Astrocyte (in vitro differentiated cells and primary cell): ENCODE data around the gene CORO2B.

Experiments
- EZH2 ChIP-seq: IDR thresholded peaks from 2 replicates; pipeline ENCODE4 v1.6.1; 2012; ENCODE audit warnings: mild to moderate bottlenecking, low read length, inconsistent platforms; ENCODE audit not compliant: insufficient read depth
- TF ChIP-seq, protein P1 (sequence below): IDR thresholded peaks from 2 replicates; pipeline ENCODE4 v1.5.1; 2011; ENCODE audit warnings: low read depth, mild to moderate bottlenecking, inconsistent platforms, low read length, moderate library complexity; ENCODE audit not compliant: insufficient read depth

DNA sequence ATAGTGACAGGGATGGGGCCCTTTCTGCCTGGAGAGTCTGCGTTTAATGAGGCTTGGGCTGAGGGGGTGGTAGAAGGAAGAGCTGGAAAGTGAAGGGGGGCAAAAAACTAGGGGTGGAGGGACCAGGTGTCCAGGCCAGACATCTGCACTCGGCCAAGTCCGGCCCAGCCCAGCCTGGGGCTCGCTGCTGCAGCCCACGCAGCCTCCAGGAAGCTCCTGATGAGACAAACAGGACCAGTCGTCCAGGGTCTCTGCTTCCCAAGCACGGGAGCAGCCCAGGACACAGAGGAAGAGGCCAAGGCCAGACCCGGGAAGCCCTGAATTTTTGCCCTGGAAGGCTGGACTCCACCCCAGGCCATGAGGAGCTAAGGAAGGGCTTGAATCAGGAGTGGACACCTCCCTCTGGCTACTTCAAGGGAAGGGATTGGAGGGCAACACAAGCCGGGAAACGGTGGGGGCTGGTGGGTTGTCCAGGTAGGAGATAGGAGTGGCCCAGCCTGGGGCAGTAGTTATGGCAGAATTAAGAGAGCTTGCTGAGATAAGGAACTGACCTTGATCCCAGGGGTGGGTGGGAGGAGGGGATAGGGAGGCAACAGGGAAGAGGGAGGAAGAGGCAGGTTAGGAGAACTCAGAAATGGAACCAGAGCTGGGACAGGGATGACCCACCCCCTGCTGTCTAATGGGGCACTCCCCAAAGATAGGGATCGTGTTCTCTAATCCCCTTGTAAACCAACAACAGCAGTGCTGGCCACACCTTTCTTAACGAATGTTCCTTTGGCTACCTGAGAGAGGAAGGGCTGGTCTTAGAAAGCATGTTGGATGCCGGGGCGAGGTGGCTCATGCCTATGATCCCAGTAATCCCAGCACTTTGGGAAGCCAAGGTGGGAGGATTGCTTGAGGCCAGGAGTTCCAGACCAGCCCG, 152.4 kb downstream of the CORO2B start:
- TF ChIP-seq, protein P1, sequence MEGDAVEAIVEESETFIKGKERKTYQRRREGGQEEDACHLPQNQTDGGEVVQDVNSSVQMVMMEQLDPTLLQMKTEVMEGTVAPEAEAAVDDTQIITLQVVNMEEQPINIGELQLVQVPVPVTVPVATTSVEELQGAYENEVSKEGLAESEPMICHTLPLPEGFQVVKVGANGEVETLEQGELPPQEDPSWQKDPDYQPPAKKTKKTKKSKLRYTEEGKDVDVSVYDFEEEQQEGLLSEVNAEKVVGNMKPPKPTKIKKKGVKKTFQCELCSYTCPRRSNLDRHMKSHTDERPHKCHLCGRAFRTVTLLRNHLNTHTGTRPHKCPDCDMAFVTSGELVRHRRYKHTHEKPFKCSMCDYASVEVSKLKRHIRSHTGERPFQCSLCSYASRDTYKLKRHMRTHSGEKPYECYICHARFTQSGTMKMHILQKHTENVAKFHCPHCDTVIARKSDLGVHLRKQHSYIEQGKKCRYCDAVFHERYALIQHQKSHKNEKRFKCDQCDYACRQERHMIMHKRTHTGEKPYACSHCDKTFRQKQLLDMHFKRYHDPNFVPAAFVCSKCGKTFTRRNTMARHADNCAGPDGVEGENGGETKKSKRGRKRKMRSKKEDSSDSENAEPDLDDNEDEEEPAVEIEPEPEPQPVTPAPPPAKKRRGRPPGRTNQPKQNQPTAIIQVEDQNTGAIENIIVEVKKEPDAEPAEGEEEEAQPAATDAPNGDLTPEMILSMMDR: no peak
- TF ChIP-seq EZH2: no peak
